Activated CD8-positive, alpha-beta memory T cell treated with anti-CD3 and anti-CD28 coated beads for 48 hours (primary cell): ENCODE measurements around the gene ALOX5AP.

Experiments
- DNase-seq, 3 experiments: peaks; one replicate each; pipeline ENCODE4 v3.0.0-alpha.2; 2020; ENCODE audit warnings: low read depth in 2 of 3, low spot score in 2 of 3

ALOX5AP gene

DNA sequence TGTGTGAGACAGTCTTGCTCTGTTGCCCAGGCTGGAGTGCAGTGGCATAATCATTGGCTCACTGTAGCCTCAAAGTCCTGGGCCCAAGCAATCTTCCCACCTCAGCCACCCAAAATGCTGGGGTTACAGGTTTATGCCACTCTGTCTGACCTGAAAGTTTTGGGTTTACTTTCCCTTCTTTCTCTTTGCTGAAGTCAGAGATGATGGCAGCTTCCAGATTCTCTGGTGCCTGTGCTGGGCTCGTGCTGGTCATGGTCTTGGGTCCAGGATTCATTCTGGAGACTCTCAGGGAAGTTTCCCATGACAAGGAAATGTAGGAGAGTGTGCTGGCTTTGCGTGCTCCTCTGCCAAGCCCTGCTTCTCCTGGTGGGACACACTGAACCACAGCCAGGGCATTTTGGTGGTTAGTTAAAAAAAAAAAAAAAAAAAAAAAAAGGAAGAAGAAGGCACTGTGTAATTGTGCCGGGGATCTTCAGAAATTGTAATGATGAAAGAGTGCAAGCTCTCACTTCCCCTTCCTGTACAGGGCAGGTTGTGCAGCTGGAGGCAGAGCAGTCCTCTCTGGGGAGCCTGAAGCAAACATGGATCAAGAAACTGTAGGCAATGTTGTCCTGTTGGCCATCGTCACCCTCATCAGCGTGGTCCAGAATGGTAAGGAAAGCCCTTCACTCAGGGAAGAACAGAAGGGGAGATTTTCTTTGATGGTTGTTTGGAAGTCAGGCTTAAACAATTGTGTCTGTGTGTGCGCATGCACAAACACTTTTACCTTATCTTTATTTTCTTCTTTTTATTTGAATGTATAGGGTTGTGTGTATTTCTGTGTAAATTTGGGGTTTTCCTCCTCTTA lies at the start of gene ALOX5AP:
ALOX5AP (plus strand) TSS at position 519 of the 847 bp plus-strand sequence; CDS start at position 582, 63 bp downstream.
- DNase-seq = no peak

DNA sequence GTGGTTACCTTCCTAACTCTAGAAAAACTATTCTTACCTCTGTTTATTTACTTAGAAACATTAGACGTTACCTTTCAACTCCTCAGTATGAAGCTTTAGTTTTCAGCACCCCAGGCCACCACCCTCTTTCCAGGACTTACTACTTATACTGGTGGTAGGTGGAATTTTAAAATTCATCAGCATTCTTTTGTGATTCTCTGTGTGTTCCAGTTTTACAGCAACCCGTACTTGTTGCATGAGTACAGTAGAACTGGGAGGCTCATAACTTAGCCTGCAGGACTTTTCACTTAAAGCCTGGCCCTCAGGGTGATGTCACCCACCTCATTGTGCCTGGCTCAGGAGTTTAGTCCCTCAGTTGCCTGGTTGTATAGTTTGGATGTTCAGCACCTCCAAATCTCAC lies 49.4 kb upstream of the ALOX5AP start:
- no peak for DNase-seq

GRCh38 chr13:30687601-30688000 lies 47.7 kb upstream of the ALOX5AP start:
- no peak for DNase-seq

GRCh38 chr13:30689752-30690151 lies 45.6 kb upstream of the ALOX5AP start:
- no peak for DNase-seq

DNA sequence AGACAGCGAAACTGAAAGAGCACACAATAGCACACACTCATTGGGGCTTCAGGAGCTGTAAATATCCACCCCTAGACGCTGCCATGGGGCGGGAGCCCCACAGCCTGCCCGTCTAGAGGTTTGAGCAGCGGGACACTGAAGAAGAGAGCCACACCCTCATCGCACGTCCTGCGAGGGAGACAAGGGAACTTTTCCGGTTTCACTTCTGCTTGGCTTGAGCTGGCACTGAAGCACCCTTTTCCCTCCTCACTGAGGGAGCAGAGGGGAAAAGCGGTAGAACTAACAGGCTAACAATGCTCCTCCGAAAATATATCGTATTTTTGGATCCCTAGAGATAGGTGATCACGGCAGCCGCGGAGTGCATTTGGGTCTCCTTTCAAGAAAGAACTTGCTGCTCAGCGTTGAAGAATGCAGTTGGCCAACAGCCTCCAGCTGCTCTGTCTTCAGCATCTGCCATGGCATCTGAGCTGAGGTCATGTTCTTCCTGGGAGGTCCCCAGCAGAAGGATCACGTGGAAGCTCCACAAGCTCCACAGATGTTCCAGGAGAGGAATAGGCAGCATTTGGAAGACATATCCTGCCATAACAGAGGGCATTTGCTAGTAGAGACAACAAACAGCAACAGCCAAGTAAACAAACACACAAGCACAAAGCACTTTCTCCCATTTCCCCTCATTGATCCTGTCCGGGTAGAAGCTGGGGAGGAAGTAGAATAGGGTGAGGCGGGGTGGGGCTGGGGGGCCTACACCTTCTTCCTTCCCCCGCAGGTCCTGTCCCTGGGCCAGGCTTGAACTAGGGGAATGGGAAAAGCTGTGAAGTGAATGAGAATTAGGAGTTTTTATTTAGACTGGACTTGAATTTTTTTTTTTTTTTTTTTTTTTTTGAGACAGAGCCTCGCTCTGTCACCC lies 44.8 kb upstream of the ALOX5AP start:
- DNase-seq = no peak

- DNase-seq = no peak
Measured at GRCh38 chr13:30692113-30692512, 43.2 kb upstream of the ALOX5AP start.

- DNase-seq = no peak
Measured at GRCh38 chr13:30696278-30697176, 38.8 kb upstream of the ALOX5AP start.

GRCh38 chr13:30697177-30697953 lies 38.0 kb upstream of the ALOX5AP start:
- DNase-seq = no peak

- no peak for DNase-seq
Measured at GRCh38 chr13:30697996-30698401, 37.3 kb upstream of the ALOX5AP start.

DNA sequence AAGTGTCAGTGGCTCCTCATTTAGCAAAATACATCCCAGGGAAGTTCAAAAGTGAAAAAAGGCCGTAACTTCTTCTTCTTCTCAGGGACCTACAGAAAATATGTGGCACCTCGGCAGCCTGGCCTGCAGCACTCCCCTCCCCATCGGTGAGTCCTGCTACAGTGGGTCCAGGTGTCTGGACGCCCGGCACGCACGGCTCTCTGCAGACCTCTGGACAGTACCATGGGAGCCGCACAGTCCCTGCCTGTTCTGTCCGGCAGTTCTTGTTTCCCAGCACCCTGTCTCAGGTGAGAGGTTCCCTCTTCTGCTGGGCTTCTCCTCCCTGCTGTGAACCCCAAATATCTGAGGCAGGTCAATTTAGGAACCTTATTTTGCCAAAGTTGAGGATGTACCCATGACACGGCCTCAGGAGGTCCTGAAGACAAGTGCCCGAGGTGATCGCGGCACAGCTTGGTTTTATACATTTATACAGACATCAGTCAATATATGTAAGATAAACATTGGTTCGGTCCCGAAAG lies 36.8 kb upstream of the ALOX5AP start:
- no peak for DNase-seq

GRCh38 chr13:30700364-30700763 lies 35.0 kb upstream of the ALOX5AP start:
- no peak for DNase-seq

GRCh38 chr13:30702006-30702405 lies 33.3 kb upstream of the ALOX5AP start:
- DNase-seq = no peak

GRCh38 chr13:30704596-30704995 lies 30.7 kb upstream of the ALOX5AP start:
- no peak for DNase-seq

DNA sequence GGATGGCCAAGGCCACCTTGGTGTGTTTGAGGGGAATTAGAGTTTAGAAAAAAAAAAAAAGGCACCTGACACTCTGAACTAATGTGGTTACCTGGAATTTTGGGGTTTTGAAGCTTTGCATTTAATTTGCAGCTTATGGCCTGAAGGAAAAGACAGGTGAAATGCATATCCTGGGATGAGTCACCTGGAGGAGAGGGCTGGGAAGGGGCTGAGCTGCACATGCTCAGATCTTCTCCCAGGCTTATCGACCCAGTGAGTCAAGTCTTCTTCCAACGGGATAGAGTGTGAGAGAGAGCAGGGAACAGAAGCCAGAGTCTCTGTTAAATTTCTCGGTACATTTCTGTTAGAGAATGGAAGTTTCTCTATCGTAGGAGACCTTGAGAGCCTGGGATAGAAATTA lies 29.7 kb upstream of the ALOX5AP start:
- no peak for DNase-seq

GRCh38 chr13:30708541-30708940 lies 26.8 kb upstream of the ALOX5AP start:
- no peak for DNase-seq

DNA sequence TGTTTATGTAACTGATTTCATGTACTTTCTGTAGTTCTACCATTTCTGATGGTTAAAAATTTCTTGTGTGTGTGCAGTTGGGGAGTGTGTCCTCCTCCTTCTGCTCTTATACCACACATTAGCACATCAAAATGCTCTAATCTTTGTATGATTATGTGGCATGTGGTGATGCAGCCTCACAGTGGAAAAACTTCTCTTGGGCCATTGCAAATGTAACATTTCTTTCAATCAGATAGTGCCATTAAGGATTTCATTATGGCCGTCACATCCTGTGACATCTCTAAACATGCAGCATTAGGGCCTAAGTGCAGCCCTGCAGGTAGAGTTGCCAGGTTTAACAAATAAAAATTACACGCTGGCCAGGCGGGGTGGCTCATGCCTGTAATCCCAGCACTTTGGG lies 24.9 kb upstream of the ALOX5AP start:
- no peak for DNase-seq

DNA sequence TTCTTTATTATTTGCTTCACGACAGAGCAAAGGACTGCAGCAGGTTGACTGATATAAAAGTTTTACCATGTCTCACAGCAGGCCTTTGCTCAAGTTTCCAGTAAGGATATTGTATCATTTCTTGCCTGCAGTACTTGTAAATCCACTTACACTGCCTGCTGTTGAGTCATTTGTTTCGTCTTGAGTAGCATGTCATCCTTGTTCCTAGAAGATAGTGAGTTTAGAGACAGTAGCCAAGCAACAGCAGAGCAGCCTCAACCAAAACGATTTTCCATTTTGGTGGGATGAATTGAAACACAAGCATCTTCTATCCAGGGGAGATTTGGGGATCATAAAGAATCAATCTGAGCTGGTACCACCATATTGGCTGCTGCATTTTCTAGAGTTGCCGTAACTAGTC lies 24.0 kb upstream of the ALOX5AP start:
- no peak for DNase-seq

DNA sequence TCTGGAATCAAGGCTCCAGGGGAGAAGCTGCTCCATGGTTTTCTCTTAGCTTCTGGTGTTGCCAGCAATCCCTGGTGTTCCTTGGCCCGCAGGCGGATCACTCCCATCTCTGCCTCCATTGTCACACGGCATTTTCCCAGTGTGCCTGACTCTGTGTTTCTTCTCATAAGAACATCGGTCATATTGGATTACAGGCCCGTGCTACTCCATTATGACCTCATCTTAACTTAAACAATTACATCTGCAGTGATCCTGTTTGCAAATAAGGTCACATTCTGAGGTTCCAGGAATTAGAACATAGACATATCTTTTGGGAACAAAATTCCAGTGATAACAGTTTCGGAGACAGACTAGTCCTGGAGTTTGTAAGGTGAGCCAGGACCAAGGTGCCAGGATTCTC lies 23.5 kb upstream of the ALOX5AP start:
- DNase-seq = no peak

DNA sequence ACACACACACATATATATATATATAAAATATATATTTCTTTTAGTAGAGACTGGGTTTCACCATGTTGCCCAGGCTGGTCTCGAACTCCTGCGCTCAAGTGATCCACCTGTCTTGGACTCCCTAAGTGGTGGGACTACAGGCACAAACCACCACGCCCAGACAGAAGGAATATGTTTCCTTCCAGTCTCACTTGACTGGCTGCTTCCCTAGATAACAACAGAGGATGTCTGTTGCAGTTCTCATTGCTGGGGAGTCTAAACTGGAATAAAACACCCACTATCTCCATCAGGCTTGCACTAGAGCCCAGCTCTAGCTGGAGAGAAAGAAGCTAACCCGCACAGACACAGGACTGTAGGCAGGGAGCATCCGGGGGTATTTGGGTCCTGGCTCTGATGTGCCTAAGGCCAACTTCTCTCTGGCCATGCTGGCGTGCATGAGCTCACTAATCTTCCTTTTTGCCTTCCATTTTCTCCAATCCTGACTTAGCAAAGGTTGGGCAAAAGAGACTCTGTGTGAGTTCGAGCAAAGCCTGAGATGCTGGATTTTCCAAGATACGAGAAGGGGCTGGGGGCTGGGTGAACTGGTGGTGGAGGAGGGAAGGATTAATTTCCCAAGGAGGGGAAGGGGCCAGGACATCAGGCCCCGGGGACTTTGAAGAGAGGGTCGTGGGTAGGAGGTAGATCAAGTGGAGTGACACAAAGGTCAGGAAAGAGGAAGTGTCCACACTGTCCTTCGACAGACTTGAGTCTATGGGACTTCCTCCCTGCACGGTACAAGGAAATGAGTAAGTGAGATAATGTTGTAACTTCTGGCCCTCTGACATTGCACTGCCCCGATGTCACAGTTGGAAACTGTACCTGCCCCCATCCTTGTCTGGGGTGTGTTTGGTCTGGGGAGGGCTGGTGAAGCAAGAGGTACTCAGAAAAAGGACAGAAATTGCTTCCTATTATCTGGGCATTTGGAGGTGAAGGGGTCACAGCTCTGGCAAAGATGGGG lies 22.5 kb upstream of the ALOX5AP start:
- no peak for DNase-seq
